Activated CD4-positive, alpha-beta T cell treated with anti-CD3 and anti-CD28 coated beads for 1 hour (primary cell): Measurements from ENCODE around the gene EN2.
"Not testable (repeated sequence)": the region's sequence is repeated elsewhere in the genome, so short reads cannot be mapped to it uniquely, and the experiment has no call there.

ENCODE experiments used
- DNase-seq: peaks from one replicate; pipeline ENCODE4 v3.0.0-alpha.2; 2020

Gene EN2

DNA sequence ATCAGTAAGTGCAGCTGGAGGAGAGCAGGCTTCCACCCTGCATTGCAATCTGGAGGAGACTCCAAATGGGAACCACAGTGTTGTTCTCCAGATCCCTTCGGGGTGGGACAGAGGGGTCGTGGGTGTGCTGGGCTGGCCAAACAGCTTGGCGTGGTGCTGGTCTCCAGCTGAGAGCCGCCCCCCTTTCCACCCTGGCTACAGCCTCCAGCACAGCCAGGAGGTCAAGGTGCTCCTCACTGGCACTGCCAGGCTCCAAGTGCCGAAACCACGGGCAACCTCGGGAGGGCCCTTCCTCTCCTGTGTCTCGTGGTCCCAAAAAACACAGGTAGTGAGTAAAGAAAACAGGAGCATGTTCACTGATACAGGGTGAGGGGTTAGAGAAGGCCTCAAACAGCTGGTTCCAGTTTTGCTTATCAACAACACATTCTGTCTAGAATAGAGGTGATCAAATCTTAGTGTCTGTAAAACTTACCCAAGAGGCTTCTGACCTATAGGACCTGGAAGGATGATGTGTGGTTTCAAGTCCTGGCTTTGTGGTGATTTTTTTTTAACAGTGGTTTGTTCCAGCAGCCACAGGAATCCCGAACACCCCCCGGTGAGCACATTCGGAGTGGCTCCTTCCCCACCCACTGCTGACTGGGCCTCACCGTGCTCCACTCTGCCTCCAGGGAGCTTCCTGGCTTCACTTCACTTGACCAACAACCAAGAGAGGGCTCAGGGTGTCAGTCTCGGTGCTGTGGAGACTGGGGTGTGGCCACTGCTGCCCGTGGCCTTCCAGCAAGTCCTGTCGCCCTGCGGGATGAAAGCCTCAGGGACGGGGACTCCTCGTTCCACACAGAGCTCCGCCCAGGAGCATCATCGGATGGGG is 31.2 kb upstream of the EN2 start:
- DNase-seq = no peak

DNA sequence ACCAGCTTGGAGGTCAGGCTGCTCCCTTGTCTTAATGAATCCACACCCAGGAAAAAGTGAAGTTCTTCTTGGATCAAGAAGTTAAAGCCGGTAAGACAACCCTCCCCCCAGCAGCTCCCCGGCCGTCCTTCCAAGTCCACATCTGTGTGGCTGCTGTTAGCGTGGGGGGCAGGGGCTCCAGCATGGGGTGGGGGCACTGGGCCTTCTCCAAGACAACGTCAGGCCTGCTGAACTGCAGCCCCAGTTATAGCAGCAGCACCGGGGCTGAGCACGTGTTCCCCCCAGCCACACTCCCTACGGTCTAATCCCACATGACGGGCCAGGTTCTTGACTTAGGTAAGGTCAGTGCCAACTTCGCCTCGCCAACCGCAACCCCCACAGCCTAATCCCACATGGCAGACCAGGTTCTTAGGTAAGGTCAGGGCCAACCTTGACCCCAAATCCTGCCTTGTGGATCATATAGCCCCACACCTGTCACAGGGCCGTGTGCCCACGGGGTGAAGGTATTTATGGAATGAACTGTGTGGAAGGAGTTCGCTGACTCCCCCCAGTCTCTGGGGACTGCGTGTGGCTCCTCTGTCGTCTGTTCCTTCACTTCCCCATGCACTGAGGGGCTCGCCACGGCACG is 30.4 kb upstream of the EN2 start:
- no peak for DNase-seq

DNA sequence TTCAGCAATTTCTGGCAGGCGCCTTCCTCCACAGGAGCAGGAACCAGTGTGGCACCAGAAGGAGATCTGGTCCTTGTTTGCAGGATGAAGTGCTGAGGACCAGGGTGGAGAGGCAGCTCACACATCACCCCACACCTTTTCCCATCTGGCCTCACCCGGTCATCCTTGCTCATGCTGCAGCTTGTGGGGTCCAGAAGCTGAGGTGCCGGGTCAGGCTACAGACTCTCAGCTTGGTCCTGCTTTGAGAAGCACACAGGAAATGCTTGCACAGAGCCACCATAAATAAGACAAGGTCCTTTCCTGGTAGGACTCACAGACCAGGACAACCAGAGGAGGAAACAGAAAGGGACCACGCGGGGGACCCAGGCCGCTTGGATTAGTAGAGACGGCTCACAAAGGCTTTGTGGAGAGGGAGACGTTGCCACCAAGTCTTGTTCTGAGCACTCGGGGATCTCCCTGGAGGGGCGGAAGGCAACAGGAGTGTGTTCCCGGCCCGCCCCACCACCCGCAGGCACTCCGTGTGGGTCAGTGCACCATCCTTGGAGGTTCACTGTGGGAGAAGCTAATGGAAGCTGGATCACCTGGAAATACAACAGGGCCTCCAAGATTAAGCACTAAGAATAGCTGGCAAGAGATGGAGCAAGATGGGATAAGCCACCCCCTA is 29.6 kb upstream of the EN2 start:
- no peak for DNase-seq

DNA sequence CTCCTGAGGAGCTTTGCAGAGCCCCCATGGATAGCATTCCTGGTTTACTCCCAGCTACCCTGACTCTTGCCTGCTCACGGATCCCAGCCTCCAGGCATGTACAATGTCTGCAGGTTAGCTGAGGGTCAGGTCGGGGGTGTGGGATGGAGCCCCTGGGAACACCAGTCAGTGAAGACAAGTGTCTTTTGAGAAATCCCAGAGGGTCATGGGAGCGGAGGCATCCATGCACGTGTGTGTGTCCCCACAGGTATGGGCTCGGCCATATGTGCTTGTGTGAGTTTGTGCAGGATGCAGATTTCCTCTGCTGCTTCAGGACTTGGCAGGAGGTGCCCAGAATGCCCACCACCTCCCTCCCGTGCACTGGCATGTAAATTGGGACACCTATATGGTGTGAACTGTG is 28.3 kb upstream of the EN2 start:
- DNase-seq = no peak

DNA sequence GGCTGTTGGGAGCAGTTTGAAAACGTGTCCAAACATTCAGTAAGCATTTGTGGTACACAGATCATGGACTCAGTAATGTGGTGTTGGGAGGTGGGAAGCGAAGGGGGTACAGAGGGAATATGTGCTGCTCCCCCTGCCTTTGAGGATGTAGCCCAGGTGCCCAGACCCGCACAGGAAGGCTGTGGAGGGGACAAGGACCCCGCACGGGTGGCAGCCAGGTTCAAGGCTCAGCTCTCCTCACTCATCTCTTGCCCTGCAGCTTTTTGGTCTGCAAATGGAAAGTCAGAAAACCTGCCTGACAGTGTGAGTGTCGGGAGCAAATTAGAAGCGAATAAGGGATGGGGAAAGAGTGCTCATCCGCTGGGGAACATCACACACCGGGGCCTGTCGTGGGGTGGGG is 27.3 kb upstream of the EN2 start:
- no peak for DNase-seq

DNA sequence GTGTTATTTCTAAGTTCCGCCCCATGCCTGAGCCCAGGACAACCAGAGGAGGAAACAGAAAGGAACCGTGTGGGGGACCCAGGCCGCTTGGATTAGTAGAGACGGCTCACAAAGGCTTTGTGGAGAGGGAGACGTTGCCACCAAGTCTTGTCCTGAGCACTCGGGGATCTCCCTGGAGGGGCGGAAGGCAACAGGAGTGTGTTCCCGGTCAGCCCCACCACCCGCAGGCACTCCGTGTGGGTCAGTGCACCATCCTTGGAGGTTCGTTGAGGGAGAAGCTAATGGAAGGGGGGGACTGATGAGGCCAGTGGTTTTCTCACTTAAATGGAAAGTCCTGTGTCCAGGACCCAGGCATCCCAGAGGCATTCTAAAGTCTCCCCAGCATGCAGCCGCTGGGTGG is 26.7 kb upstream of the EN2 start:
- DNase-seq = no peak

DNA sequence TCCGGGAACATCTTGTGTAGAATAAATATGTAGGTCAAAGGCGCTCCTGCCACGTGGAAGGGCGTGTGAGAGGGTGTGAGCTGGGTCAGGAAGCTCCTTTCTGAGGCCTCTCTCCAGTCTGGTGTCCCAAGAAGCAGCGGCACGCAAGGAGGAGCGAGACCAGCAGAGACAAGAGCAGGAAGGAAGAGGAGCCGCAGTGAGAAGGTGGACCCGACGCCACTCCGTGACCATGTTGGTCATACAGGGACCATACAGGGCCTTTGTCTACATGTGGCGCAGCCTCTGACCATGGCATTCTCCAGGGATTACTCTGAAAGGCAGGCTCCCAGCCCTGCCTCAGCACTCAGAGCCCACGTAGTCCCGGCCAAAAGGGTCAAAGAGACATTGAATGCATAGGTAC is 26.2 kb upstream of the EN2 start:
- DNase-seq = no peak

DNA sequence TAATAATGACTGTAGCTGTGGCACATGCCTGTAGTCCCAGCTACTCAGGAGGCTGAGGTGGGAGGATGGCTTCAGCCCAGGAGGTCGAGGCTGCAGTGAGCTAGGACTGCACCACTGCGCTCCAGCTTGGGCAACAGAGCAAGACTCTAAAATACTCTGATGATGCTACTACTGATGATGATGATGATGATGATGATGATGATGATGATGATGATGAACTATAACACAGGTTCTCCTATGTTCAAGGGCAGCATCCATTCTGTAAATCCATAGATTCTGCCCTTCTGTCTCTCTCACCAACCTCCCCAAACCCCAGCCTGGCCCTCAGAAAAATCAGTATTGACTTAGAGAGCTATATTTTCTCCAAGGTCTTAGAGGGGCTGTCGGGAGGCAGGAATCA is 22.8 kb upstream of the EN2 start:
- no peak for DNase-seq

DNA sequence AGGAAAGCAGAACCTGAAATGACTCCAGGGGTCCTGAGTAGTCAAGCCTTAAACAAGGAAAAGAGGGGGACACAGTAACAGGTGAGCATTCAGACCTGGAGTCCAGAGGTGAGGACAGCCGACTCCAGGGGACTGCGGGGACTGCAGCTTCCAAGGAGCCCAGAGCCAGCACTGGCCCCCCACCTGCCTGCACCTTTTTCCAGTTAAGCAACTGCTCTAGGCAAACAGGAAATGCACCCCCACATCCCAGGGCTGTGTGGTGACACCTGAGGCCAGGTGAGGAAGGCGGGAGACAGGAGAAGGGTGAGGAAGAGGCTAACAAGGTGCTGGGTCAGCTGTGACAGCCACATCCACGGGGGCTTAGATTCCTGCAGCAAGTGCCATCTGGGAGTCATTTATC is 20.1 kb upstream of the EN2 start:
- no peak for DNase-seq

DNA sequence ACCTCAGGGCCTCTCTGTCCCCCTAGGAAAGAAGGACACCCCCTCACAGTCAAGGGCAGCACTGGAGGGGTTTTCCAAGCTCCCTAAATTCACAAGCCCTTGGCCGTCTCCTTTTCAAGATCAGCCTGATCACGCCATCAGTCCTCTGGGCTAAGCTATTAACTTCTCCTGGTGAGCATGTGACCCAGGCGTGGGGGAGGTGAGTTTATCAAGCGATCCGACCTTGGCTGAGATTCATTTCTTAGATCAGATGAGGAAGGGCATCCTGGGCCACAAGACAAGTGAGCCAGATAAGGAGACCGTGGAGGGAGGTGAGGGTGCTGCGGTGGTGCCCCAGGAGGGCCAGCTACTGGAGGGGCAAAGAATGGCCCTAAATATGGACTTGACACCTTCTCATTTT is 19.2 kb upstream of the EN2 start:
- no peak for DNase-seq

DNA sequence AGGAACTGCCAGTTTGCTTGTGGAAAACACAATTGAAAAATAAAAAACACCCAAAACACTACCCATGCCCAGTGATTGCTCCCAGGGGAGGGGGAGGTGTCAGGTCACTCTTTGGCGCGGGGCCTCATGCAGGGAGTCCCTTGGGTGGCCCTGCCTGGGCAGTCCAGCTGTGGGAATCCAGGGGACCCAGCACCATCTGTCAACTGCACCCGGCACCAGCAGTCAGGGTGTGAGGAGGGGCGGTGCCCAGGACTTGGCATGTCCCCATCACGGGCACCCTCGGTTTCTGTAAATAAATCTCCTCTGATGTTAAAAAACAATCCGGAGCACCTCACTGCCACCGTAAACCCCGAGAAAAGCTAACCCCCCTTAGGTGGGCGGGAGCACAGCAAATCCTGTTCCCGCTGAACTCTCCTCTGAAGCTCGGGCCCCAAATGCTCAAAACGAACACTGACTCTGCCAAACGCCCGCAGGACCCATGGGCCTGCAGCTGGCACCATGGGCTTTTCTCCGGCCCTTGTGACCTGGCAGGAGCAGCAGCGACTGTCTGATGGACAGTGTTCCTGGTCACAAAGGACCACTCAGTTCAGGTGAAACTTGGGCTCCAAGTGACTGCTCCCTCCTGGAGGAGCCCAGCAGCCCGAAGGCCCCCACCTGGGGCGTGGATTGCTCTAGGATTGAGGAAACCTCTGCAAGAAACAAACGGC is 18.5 kb upstream of the EN2 start:
- no peak for DNase-seq

DNA sequence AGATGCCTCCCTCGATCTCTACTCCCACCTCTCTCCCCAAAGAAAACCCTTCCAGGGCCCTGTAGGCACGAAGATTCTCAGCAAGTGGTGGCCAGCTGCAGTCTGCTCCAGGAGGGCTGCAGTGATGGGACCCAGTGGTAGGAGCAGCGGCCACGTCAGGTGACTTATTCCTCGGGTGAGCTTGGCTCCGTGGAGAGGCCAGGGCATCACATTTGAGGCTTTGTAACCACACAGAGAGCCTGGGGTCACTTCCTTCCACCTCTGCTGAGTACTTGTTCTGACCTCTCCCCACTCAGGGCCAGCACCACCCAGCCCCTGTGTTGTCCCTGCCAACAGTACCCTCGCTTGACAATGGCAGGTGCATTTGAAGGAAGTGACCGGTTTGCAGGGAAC is 17.9 kb upstream of the EN2 start:
- no peak for DNase-seq

DNA sequence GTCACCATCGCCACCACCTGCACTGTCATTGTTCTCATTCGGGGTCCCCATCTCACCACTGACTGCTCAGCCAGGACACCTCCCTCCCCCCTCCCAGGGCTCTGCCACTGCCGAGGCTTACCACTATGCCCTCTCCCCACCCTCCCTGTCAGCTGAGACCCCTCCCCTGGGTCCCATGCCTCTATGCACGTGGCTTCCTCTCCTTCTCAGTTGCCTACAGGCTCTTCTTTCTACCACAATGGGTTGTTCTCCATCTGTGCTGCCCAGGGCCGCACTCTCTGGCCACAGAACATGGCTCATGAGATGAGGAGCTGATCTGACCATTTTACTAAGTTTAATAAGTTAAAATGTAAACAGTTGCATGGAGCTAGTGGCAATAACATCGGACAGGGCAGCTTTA is 16.1 kb upstream of the EN2 start:
- DNase-seq = no peak

DNA sequence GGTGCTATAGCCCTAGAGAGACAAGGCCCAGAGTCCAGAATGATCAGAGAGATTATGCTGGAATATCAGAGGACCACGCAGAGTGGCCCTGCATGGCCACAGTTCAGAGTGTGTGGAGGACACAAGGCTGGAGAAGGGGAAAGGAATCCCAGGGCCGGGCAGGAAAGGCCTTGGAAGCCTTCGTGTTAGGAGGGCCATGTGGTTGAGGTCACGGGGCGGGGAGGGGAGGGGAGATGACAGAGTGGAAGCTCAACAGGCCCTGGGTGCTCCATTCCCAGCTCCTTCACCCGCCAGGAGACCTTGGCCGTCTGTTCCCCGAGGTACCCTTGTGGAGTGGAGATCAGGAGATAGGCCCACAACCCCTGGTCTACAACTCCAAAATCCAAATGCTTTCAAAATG is 13.2 kb upstream of the EN2 start:
- no peak for DNase-seq

DNA sequence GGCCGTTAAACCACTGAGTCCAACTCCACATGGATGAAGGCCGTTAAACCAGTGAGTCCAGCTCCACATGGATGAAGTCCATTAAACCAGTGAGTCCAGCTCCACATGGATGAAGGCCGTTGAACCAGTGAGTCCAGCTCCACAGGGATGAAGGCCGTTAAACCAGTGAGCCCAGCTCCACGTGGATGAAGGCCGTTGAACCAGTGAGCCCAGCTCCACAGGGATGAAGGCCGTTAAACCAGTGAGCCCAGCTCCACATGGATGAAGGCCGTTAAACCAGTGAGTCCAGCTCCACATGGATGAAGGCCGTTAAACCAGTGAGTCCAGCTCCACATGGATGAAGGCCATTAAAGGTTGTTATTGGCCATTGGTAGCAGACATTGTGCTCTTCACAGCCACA is 12.3 kb upstream of the EN2 start:
- not testable (repeated sequence) for DNase-seq

DNA sequence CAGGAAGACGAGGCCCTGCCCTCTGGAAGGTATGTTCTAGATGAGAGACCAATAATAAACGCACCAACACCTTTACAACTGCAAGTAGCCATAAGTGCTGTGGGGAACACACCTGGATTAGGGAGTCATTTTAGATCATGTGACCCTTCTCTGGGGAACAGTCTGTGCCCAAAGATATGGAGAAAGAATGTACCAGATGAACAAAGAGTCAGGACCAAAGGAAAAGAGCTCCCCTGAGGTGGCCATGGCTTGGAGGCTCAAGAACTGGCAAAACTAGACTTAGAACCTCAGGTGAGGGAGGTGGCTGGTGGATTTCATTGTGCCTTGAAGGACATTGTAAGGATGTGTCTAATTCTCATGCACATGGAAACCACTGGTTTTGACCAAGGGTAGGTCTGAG is 10.3 kb upstream of the EN2 start:
- DNase-seq = no peak

DNA sequence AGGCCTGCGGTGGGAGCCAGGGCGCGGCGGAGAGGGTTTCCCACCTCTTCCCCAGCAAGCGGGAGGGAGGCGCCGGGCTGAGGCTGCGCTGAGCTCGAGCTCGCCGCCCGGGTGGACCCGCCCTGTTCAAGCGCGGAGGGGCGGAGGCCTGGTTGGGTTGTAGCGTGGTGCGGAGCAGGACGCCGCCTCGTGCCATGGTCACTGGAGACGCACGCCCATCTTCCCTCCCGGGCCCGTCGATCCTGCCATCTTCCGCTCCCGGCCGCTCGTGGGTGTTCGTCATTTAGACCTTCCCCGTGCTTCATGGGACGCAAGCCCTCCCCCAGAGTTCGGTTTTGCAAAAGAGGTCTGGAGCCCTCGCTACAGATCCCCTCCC is 9.3 kb upstream of the EN2 start:
- no peak for DNase-seq

DNA sequence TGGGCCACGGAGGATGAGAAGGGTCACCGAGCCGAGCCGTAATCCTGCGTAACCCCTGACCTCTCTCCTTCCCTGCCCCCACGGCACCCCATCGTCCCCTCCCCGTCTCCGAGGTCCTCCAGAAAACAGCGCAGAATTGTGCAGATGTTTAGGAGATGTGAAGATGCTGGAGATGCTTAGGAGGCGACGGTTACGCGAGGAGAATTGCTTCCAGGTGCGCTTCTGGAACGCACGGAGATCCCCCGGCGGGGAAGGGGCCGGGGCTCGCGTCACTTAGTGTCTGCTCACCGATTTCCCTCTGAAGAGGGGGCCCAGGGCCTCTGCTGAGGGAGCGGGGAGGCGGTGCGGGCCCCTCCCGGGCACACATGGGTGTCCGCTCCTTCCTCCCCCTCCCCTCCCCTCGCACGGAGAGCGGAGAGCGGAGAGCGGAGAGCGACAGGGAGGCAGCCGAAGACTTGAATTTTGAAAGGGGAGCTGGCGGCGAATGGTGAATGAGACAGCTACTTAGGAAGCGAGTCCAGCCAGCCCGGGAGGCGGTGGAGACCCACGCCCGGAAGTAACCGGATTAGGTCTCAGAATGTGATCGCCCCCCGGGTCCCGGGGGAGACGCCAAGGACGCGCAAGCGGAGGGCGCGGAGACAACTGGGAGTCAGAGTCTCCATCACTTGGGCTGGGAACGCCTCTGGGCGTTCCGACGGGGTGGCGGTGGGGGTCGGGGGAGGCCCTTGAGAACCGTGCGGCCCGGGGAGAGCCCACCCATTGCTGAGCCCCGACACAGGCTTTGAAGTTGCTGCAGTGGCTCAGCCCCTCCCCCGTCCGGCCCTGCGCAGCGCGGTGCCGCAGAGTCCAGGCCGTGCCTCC is 8.7 kb upstream of the EN2 start:
- no peak for DNase-seq

DNA sequence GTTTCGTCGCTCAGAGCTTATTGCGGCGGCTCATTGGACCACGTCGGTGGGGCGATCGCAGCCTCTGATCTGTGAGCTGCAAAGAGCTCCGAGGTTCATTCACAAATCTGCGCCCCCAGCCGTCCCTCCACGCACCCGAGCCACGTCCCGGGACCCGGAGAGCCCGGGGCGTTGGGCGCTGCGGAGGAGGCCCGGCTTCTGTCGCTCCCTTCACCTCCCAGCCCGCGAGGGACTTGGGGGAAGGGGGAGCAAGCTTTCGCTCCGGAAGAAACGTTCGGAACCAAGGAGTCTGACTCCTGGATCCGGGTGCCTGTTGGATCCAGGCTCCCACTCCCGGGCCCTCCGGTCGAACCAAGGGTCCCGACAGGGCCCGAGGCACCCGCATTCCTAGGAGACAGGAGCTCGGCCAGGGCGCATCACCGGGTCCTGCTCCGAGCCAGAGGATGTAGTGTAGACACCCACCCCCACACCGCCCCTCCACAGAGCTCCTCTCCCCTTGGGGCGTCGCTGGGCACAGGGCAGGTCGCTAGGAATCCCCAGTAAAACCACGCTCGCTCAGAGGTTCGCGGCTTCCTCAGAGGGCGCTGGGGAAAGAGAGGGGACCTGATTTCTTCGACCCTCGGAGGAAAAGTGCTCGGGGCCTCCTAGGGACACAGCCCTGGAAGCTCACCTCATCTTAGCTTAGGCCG is 7.9 kb upstream of the EN2 start:
- no peak for DNase-seq

DNA sequence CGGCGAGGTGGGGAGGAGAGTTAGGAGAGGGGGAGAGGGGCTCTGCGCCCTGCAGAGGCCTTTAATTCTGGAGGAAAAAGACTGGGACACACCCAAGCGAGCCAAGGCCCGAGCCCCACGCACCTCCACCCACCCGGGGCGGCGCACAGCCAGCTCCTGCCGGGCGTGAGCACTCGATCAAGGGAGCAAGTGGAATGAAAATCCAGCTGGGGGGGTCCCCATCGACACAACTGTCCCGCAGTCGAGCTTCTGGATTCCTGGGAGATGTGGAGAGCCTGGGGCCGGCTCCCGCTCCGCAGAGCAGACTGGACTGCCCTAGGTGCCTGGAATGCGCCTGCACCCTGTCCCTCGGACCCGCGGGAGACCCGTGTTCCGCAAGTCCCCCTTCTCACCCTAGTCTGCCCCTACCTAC is 7.4 kb upstream of the EN2 start:
- DNase-seq = no peak

DNA sequence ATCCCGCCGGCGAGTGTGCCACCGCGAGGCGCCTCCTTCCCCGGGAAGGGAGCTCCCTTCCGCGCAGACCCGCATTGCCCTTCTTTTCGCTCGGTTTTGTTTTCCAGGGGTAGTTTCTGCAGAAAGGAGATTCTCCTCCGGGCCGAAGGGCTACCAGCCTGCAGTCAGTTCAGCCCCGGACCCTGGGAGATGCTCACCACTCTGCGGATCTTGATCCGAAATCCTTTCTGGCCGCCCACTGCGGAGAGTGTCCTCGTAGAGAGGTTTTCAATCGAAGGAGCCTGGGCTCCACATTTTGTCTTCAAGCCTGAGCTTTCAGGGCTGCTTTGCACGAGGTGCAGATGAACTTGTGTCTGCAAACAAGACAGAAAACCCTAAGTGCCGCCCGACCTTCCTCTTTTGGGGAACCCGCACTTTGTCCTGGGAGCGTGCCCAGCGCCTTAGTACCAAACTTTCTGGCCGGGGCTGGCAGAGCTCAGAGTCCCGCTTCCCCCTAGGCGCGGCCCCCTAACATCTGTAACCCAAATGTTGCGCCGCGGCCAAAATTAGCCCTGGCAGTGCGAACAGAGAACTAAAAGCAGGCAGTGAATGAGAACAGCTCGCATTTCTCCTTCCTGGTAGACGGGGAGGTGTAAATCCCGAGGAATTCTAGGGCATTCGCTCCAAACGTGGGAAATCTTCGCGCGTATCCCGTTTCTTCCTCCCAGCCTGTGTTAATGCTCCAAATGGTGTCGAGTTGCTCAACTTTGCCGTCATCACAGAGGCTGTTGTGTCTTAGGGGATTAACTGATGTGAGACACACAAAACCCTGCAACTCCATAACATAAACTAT is 6.7 kb upstream of the EN2 start:
- DNase-seq = no peak
